Upper lobe of left lung (tissue), 6 donors: ENCODE results near the gene STIP1. TPM values are rescaled to one million over a fixed set of nuclear protein-coding genes. Genes with fewer than 3 reads are reported as not detected.

ENCODE experiments used
- ATAC-seq, 2 donors: fragments of 200-7000 bp; cut with Tn5 transposase; one replicate each; pipeline ENCODE4 v1.9.1; 2022; ENCODE audit warnings: mild to moderate bottlenecking in 2 of 2, moderate library complexity in 2 of 2; ENCODE audit not compliant: low FRiP score in 2 of 2
- DNase-seq, 2 donors: peaks; one replicate each; pipeline ENCODE4 v3.0.0-alpha.2; 2019 to 2020
- H3K27ac ChIP-seq, 4 donors: fragments of 200-600 bp; sonication (generic); one replicate each; pipeline ENCODE4 v1.5.1; 2016 to 2019
- H3K27me3 ChIP-seq, 4 donors: fragments of 200-600 bp; sonication (generic); one replicate each; pipeline ENCODE4 v1.5.1; 2017 to 2019
- H3K36me3 ChIP-seq, 4 donors: fragments of 200-600 bp; sonication (generic); one replicate each; pipeline ENCODE4 v1.5.1; 2016 to 2019
- H3K4me1 ChIP-seq, 4 donors: fragments of 200-600 bp; sonication (generic); one replicate each; pipeline ENCODE4 v1.5.1; 2018 to 2019
- H3K4me3 ChIP-seq, 4 donors: fragments of 200-600 bp; sonication (generic); one replicate each; pipeline ENCODE4 v1.5.1; 2017 to 2019; ENCODE audit warnings: mild to moderate bottlenecking in 2 of 4, moderate library complexity in 1 of 4
- H3K9me3 ChIP-seq, 4 donors: fragments of 200-600 bp; sonication (generic); one replicate each; pipeline ENCODE4 v1.5.1; 2018 to 2019
- EP300 ChIP-seq, 4 donors: sonication (generic); formaldehyde crosslinking; IDR thresholded peaks; one replicate each; pipeline ENCODE4 v1.5.1; 2017; ENCODE audit warnings: antibody characterized with exemption in 4 of 4, control low read depth in 2 of 4
- POLR2A ChIP-seq, 4 donors: fragments of 450-650 bp; IDR thresholded peaks; one replicate each; pipeline ENCODE4 v1.5.1; 2016 to 2017; ENCODE audit warnings: antibody characterized with exemption in 4 of 4, mild to moderate bottlenecking in 2 of 4
- POLR2AphosphoS5 ChIP-seq, 2 donors: sonication (generic); formaldehyde crosslinking; IDR thresholded peaks; one replicate each; pipeline ENCODE4 v1.5.1; 2017; ENCODE audit warnings: antibody characterized with exemption in 2 of 2
- WGBS, 2 donors: methylation state at CpG; one replicate each; pipeline ENCODE4 v1.1.5; 2017 to 2018; 5-methylcytosine and 5-hydroxymethylcytosine counted together
- total RNA-seq, 6 donors: library from RNA; depleted of rRNA in 4 of 6; stranded (reverse); fragments of >200 nt in 4 of 6; gene quantifications; one replicate each; pipeline versions ENCODE4 v1.1.0 to v1.2.1, GENCODE V29; 2016 to 2021
- TF ChIP-seq, protein P1 (sequence below), 6 experiments: fragments of 450-650 bp in 4 of 6; fragments of 200-600 bp in 2 of 6; sonication (generic) in 2 of 6; IDR thresholded peaks; one replicate each; pipeline ENCODE4 v1.5.1; 2016 to 2019; ENCODE audit warnings: antibody characterized with exemption in 6 of 6
- donor health status: DM: no; HTN: no; CAD: no; lungs with moderate emphysema.
- donor health status: DM: no; HTN: yes; CAD: no; lungs with severe emphysema.

The STIP1 gene
- total RNA-seq, 6 donors from 2014 or later = 37.8 to 132 (median 82.6) TPM

- Histone ChIP-seq H3K9me3 (no peaks in the 10 kb centered on the region), H3K4me3 (no peak overlapping the region), H3K27me3 (no peaks in the 10 kb centered on the region), H3K27ac (no peak overlapping the region), H3K36me3 (no peaks in the 10 kb centered on the region), H3K4me1 (no peaks in the 10 kb centered on the region)
- 93 to 94% methylated on average over 8 of the region's 8 CpGs for WGBS, 2 donors
- DNase-seq (peak in 1 of 2 donors; percentile 62), ATAC-seq (no peak)
- TF ChIP-seq POLR2A (IDR thresholded peaks at IDR 0.05) (no peak), POLR2AphosphoS5 (IDR thresholded peaks at IDR 0.05) (no peak), EP300 (IDR thresholded peaks at IDR 0.05) (no peak)
- TF ChIP-seq, protein P1, sequence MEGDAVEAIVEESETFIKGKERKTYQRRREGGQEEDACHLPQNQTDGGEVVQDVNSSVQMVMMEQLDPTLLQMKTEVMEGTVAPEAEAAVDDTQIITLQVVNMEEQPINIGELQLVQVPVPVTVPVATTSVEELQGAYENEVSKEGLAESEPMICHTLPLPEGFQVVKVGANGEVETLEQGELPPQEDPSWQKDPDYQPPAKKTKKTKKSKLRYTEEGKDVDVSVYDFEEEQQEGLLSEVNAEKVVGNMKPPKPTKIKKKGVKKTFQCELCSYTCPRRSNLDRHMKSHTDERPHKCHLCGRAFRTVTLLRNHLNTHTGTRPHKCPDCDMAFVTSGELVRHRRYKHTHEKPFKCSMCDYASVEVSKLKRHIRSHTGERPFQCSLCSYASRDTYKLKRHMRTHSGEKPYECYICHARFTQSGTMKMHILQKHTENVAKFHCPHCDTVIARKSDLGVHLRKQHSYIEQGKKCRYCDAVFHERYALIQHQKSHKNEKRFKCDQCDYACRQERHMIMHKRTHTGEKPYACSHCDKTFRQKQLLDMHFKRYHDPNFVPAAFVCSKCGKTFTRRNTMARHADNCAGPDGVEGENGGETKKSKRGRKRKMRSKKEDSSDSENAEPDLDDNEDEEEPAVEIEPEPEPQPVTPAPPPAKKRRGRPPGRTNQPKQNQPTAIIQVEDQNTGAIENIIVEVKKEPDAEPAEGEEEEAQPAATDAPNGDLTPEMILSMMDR (IDR thresholded peaks at IDR 0.05) = no peak
These were observed 45.9 kb upstream of the STIP1 start for GRCh38 chr11:64140082-64140481.

DNA sequence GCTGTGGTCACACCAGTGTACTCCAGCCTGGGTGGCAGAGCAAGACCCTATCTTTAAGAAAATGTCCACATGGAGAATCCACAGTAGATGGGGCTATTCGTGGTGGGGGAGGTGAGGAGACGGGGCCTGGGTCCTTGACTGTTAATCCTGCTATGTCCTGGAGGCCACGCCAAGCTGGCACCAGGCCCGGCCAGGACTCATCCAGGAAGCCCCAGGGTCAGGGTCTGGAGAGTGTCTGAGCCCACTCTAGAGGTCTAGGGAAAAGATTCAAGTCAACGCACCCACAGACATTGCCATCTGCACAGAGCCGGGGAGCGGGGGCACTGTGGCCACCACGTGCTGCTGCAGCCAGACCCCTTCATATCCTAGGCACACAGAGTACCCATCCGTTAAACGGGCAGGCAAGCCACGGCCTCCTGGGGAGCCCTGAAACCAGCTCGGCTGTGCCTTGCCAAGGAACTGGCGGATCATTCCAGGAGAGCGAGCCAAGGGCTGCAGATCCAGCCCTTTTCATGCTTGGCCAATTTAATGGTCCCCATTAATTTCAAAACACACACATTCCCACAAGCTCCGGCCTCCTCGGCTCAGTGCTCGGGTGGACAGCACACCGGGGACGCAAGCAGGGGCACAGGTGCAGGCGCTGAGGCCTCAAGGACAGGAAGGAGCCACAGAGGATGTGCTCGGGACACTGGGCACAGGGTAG is 44.7 kb upstream of the STIP1 start:
- TF ChIP-seq EP300 (IDR thresholded peaks at IDR 0.05) = no peak
- TF ChIP-seq POLR2A (IDR thresholded peaks at IDR 0.05) = no peak
- TF ChIP-seq, protein P1 (IDR thresholded peaks at IDR 0.05) = no peak
- TF ChIP-seq POLR2AphosphoS5 (IDR thresholded peaks at IDR 0.05) = no peak
- DNase-seq (peak in 1 of 2 donors; percentile 74), ATAC-seq (no peak)
- H3K27ac ChIP-seq = no peak overlapping the region
- H3K9me3 ChIP-seq = no peaks in the 10 kb centered on the region
- H3K36me3 ChIP-seq = no peaks in the 10 kb centered on the region
- 83 to 93% methylated on average over 11 to 21 of the region's 21 CpGs for WGBS, 2 donors
- no peaks in the 10 kb centered on the region for H3K4me1 ChIP-seq
- no peak overlapping the region for H3K4me3 ChIP-seq
- no peaks in the 10 kb centered on the region for H3K27me3 ChIP-seq

GRCh38 chr11:64144587-64145472 is 41.1 kb upstream of the STIP1 start:
- TF ChIP-seq POLR2AphosphoS5 (IDR thresholded peaks at IDR 0.05) (no peak), EP300 (IDR thresholded peaks at IDR 0.05) (no peak), POLR2A (IDR thresholded peaks at IDR 0.05) (no peak)
- TF ChIP-seq, protein P1 (IDR thresholded peaks at IDR 0.05) = no peak
- Histone ChIP-seq H3K4me3 (no peak overlapping the region), H3K9me3 (no peaks in the 10 kb centered on the region), H3K4me1 (peaks cover 5 to 10% (median 9%) of the 10 kb centered on the region in 4 donors), H3K27ac (no peak overlapping the region), H3K27me3 (no peaks in the 10 kb centered on the region), H3K36me3 (no peaks in the 10 kb centered on the region)
- DNase-seq (peak in 1 of 2 donors; percentile 78), ATAC-seq (no peak)
- 92 to 94% methylated on average over 20 to 37 of the region's 41 CpGs for WGBS, 2 donors

- TF ChIP-seq, protein P1 (IDR thresholded peaks at IDR 0.05) = peak; percentile 41 to 72 (median 64)
- TF ChIP-seq POLR2A (IDR thresholded peaks at IDR 0.05) = no peak
- no peaks in the 10 kb centered on the region for H3K9me3 ChIP-seq
- DNase-seq (peak in 1 of 2 donors; percentile 61), ATAC-seq (peak; percentile 51 to 56)
- WGBS, 2 donors = 69 to 93% methylated on average over 11 to 22 of the region's 22 CpGs
- H3K27ac ChIP-seq = no peak overlapping the region
- peaks cover 5 to 10% (median 9%) of the 10 kb centered on the region in 4 donors for H3K4me1 ChIP-seq
- no peaks in the 10 kb centered on the region for H3K36me3 ChIP-seq
- H3K27me3 ChIP-seq = no peaks in the 10 kb centered on the region
- no peak overlapping the region for H3K4me3 ChIP-seq
These were observed 39.7 kb upstream of the STIP1 start for GRCh38 chr11:64146036-64146955.
